Endothelial cell (in vitro differentiated cells): ENCODE data around the gene CCDC15. TPM values are rescaled to one million over a fixed set of nuclear protein-coding genes. Genes with fewer than 3 reads are reported as not detected.

Experiments used
- total RNA-seq: library from RNA; stranded (reverse); fragmentation: NEBNext Ultra II Directional; extraction: Animal tissue kit (Norgen Biotek cat#: 25700); gene quantifications from one replicate; pipeline ENCODE4 v1.2.1, GENCODE V29; 2021; ENCODE audit not compliant: unreplicated experiment

The CCDC15 gene
- total RNA-seq, 1 donor from 2014 or later = 2.4 TPM

Other genes with a start within 250 kb of the CCDC15 start
- 17.0 TPM for gene NRGN, start 214.3 kb upstream of the CCDC15 start, total RNA-seq
- gene VSIG2, start 201.9 kb upstream of the CCDC15 start, total RNA-seq = 8.6 TPM
- 490 TPM for gene ESAM, start 191.9 kb upstream of the CCDC15 start, total RNA-seq
- 32.4 TPM for gene MSANTD2, start 153.8 kb upstream of the CCDC15 start, total RNA-seq
- gene ROBO3, start 88.8 kb upstream of the CCDC15 start, total RNA-seq = 40.0 TPM
- 28.8 TPM for gene ROBO4, start 56.3 kb upstream of the CCDC15 start, total RNA-seq
- not detected for gene HEPN1, start 35.0 kb upstream of the CCDC15 start, total RNA-seq
- 0.08 TPM for gene HEPACAM, start 18.2 kb upstream of the CCDC15 start, total RNA-seq
- gene SLC37A2, start 109.1 kb downstream of the CCDC15 start, total RNA-seq = 0.49 TPM
- gene TMEM218, start 157.4 kb downstream of the CCDC15 start, total RNA-seq = 11.4 TPM
- gene PKNOX2, start 210.5 kb downstream of the CCDC15 start, total RNA-seq = 41.8 TPM